ENCODE results near the gene TFAP2E. TPM values are rescaled to one million over a fixed set of nuclear protein-coding genes. Genes with fewer than 3 reads are reported as not detected.

TFAP2E gene
- total RNA-seq = 1 to 10 TPM in 1 of 2 experiments, under 1 TPM in 1; 0.86 to 1.2 TPM

- ChIA-PET CTCF (interaction anchor here (1.3 to 3.7 kb wide), 5 partner anchors 9 to 154 kb away, joined by 3 to 12 read pairs (median 5); no protein-coding TSS in a partner anchor), POLR2A (interaction anchor here (0.7 kb wide), 1 partner anchor 12 kb away, joined by 3 read pairs; no protein-coding TSS in a partner anchor)
Observed at GRCh38 chr1:35573198-35574124, at the start of gene TFAP2E. Gene TFAP2E (plus strand): TSS chr1:35573314. CDS start chr1:35573578, 264 bp downstream.

DNA sequence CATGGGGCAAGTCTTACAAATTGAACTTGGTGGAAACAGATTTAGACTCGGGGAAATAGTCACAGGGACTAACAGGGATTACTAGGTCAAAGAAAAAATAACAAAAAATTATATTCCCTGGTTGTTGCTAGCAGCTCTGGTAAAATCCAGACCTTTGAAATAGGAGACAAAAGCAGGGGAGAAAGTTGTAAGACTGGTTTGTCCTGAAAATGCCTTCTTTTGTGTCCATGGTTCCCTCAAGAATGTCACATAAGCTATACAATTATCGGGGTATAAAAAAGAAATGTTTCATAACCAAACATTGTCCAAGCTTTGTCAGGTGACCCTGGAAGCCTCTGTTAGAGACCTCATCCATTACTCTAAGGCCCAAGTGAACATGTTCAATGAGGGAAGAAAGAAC lies 49.0 kb upstream of the TFAP2E start:
- ChIA-PET POLR2A (no interaction called here), CTCF (interaction anchor here (0.6 kb wide), 1 partner anchor 14 kb away, joined by 4 read pairs; no protein-coding TSS in a partner anchor)

DNA sequence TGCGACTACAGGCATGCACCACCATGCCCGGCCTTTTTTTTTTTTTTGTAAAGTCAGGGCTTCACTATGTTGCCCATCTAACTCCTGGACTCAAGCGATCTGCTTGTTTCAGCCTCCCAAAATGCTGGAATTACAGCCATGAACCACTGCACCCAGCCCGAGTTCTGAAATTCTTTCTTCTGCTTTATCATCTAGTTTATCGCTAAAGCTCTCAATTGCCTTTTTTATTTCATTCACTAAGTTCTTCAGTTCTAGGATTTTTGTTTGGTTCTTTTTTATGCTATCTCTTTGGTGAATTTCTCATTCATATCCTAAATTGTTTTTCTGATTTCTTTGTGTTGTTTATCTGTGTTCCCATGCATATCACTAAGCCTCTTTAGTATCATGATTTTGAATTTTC lies 42.9 kb upstream of the TFAP2E start:
- ChIA-PET POLR2A (no interaction called here), CTCF (no interaction called here)

DNA sequence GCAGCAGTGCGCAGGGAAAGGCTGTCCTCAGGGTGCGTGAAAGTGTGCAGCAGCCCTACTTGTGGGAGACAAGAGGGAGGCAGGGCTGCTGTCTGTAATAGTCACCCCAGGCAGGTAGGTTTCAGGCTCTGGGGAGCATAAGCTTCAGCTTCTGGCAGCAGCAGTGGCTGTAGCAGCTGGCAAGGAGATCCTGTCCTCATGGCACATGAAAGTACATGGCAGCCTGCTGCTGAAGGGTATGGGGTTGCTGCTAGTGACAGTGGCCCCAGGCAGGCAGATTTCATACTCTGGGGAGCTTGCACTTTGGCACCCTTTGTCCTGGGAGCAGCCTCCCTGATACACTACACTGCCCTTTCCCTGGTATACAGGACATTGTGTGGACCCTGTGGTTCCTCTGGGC lies 42.2 kb upstream of the TFAP2E start:
- ChIA-PET POLR2A (no interaction called here), CTCF (no interaction called here)

DNA sequence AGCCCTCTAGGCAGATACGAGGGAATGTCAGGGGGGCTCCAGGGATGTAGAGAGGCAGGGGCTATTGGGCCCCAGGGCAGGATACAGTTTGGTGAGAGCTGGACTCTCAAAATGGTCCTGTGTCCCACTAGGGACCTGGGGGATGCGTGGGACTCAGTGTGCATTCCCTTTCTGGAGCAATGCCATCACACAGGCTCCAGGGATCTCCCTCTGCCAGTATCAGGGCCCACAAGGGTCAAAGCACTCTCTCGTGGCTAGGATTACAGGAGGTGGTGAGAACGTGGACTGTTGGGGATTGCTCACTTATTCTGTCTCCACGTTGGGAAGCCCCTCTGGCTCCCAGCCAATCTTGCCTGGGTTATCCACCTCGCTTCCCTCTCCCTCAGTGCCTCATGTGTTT lies 41.7 kb upstream of the TFAP2E start:
- CTCF ChIA-PET = no interaction called here
- POLR2A ChIA-PET = no interaction called here

DNA sequence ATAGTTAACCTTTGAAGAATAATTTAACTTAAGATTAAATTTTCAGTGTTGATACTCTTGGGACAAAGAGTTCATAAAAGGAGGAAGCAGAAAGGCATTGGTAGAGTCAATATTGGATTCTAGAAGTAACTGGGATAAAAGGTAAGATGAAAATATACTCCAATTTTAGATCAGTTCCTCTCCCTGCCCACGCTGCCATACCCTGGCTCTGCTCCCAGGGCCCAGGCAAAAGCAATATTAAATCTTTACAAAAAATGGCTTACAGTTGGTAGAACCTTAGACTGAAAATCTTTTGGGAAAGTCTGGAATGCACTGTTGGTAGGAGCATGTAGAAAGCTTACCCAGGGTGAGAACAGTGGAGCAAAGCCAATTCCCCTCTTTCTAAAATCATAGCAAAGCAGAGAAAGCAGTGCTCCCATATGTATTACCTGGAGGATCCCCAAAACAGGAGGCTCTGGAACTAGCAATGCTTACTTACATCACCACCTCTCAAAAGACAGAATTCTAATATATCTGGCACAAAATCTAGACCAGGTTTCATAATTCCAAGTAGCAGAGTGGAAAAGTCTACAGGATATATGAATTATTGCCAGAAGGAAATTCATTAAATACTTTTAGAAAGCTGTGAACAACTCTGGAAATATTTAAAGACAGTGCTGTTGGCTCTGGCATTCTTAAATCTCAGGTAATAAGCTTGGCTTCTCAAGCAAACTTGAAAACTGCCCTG lies 40.5 kb upstream of the TFAP2E start:
- POLR2A ChIA-PET = no interaction called here
- CTCF ChIA-PET = interaction anchor here (0.6 kb wide), 1 partner anchor 20 kb away, joined by 3 read pairs; no protein-coding TSS in a partner anchor

GRCh38 chr1:35533586-35533985 lies 39.5 kb upstream of the TFAP2E start:
- ChIA-PET POLR2A (no interaction called here), CTCF (interaction anchor here (1.2 kb wide), 1 partner anchor 331 kb away, joined by 3 read pairs; no protein-coding TSS in a partner anchor)

DNA sequence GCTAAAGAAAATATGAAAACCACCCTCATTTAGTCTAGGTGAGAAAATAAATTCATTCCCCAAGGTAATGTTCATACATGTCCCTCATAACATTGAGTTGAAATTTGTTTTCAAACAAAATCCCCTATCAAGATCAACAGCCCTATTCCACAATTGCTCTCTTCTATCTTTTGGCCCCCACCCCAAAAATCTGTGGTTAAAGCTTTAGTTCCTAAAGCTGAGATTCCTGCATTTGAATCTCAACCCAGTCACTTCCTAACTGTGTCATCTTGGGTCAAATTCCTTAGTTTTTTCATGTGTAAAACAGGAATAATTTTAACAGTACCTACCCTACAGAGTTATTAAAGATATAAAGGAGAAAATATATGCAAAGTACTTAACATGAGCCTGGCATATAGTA lies 37.9 kb upstream of the TFAP2E start:
- ChIA-PET POLR2A (no interaction called here), CTCF (interaction anchor here (0.5 to 1.5 kb wide), 2 partner anchors 19 to 84 kb away, joined by 3 read pairs; no protein-coding TSS in a partner anchor)

DNA sequence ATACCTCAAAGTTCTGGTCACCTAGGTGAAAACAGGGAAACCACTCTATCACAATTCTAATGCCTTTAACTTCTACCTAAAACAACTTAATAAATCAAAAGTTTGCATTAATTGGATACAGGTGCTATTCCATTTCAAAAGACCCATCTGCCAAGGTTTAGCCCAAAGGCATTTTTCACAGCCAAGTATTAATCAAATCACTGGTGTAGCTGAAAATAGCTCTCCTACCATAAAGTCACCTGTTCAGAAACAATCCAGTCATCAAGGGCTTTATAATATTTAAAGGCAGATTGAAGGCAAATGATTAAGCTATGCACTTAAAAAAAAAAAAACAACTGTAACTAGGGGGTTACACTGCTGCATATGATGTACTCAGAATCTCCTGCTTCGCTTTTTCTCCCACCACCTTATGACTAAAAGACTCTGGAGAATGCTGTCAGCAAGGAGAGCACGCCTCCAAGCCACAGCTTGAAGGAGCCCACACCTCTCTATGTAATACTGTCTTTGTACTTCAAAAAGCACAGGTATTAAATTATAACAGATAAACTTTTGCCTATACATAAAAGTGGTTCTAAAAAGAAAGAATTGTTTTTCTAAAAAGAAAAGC lies 36.5 kb upstream of the TFAP2E start:
- POLR2A ChIA-PET = interaction anchor here (0.6 kb wide), 2 partner anchors 18 to 80 kb away, joined by 3 read pairs; no protein-coding TSS in a partner anchor
- CTCF ChIA-PET = interaction anchor here (0.7 to 1.8 kb wide), 5 partner anchors 8 to 245 kb away, joined by 3 to 9 read pairs (median 6); no protein-coding TSS in a partner anchor

- POLR2A ChIA-PET = interaction anchor here (0.7 kb wide), 1 partner anchor 126 kb away, joined by 7 read pairs; no protein-coding TSS in a partner anchor
- CTCF ChIA-PET = interaction anchor here (0.7 to 1.8 kb wide), 4 partner anchors 13 to 670 kb away, joined by 3 to 8 read pairs (median 4); no protein-coding TSS in a partner anchor
Observed at GRCh38 chr1:35537806-35538205, 35.3 kb upstream of the TFAP2E start.

DNA sequence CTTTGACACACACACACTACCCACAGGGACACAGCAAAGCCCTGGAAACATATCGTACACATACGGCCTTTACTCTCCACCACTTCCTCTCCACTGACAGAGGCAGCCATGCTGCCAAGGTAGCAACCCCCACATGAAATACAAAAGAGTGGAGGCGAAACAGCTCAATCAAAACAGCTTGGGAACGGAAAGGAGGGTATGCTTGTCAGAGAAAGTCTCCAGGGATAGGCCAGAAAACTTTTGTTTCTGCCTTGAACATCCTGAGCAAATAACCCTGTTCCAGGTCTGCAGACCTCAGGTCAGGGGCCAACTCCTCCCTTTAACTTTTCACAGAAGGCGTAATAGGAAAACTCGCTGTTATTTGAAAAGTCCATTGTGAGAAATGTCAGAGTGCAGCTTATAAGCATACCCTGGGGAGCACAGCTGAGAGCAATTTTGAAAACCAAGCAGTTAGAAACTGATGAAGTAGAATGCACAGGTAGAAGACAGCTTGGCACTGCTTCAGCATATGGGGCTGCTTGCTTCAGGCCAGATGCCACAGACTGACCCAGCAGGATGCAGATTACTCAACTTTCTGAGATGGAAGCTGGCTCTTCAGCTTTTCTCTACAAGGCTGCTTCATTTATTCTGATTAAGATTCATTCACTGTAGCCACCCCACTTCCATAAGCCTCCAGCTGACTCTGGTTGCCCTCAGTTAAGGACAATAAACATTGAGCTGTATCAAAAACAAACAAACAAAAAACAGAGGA lies 33.9 kb upstream of the TFAP2E start:
- ChIA-PET CTCF (interaction anchor here (0.6 to 2.1 kb wide), 5 partner anchors 17 to 202 kb away, joined by 3 to 6 read pairs (median 4); partner anchors contain the start of genes KIAA0319L and NCDN), POLR2A (interaction anchor here (1.2 kb wide), 1 partner anchor 18 kb away, joined by 6 read pairs; the partner anchor contains the start of genes KIAA0319L and NCDN)

GRCh38 chr1:35539824-35540261 lies 33.3 kb upstream of the TFAP2E start:
- ChIA-PET POLR2A (interaction anchor here (1.2 kb wide), 1 partner anchor 17 kb away, joined by 6 read pairs; the partner anchor contains the start of genes KIAA0319L and NCDN), CTCF (interaction anchor here (1.2 to 2.1 kb wide), 3 partner anchors 16 to 176 kb away, joined by 4 to 6 read pairs (median 4); partner anchors contain the start of genes KIAA0319L and NCDN)

- ChIA-PET POLR2A (interaction anchor here (0.6 kb wide), 1 partner anchor 26 kb away, joined by 7 read pairs; no protein-coding TSS in a partner anchor), CTCF (interaction anchor here (1.1 to 3.0 kb wide), 5 partner anchors 8 to 100 kb away, joined by 3 to 26 read pairs (median 6); no protein-coding TSS in a partner anchor)
Observed at GRCh38 chr1:35544976-35545375, 28.1 kb upstream of the TFAP2E start.

- ChIA-PET CTCF (interaction anchor here (3.0 kb wide), 1 partner anchor 95 kb away, joined by 26 read pairs; no protein-coding TSS in a partner anchor), POLR2A (no interaction called here)
Observed at GRCh38 chr1:35546614-35547013, 26.5 kb upstream of the TFAP2E start.

DNA sequence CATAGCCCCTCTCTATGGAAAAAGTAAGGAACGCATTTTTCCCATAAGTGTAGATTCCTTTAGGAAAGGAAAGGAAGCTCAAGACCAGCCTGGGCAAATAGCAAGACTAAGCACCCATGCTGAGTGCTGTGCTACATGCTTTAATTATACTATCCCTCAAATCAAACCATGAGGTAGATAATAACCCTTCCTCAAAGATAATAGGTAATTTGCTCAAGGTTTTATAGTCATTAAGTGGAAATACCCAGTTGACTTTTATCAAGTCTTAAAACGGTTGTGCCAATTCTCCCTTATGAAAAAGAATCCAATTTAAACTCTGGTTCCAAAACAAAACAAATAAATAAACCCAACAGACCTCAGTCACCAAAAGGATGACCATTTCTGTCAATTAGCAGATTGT lies 19.3 kb upstream of the TFAP2E start:
- ChIA-PET POLR2A (no interaction called here), CTCF (no interaction called here)

- POLR2A ChIA-PET = no interaction called here
Observed at GRCh38 chr1:35554266-35555211, 18.6 kb upstream of the TFAP2E start.

GRCh38 chr1:35555212-35555584 lies 17.9 kb upstream of the TFAP2E start:
- ChIA-PET CTCF (interaction anchor here (1.4 to 3.6 kb wide), 4 partner anchors 9 to 103 kb away, joined by 3 to 17 read pairs (median 6); no protein-coding TSS in a partner anchor), POLR2A (no interaction called here)

More at GRCh38 chr1:35554266-35555211, 18.6 kb upstream of the TFAP2E start:
- CTCF ChIA-PET = no interaction called here
